ENCODE data around the gene GRWD1. TPM values are rescaled to one million over a fixed set of nuclear protein-coding genes. Genes with fewer than 3 reads are reported as not detected.

GRWD1 gene
- total RNA-seq, 1 experiment from 2014 or later, result 64.8 TPM

DNA sequence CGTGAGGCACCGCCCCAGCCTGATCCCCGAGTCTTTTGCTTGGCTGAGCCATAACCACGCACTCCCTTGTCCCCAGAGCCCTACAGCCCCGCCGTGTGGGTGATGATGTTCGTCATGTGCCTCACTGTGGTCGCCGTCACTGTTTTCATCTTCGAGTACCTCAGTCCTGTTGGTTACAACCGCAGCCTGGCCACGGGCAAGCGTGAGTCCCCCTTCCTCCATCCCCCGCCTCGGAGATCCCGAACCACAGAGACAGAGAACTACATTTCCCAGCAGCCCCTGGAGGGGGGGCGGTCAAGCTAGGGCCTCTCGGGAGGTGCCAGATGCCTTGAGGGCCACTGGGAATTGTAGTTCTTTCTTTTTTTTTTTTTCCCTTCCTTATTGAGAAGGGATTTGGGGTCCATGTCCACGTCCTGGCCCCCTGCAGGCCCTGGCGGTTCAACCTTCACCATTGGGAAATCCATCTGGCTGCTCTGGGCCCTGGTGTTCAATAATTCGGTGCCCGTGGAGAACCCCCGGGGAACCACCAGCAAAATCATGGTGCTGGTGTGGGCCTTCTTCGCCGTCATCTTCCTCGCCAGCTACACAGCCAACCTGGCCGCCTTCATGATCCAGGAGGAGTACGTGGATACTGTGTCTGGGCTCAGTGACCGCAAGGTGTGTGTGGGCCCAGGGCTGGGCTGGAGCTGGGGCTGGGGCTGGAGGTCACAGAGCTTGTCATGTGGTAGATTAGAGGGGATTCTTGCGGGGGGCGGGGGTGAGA is 26.4 kb upstream of the GRWD1 start:
- Histone ChIP-seq H3K9me2 (ENCODE audit: insufficient read depth) (no peaks in the 10 kb centered on the region), H3K27ac (ENCODE audit: low read depth, low read length) (no peak overlapping the region), H2AFZ (ENCODE audit: low read depth, low read length, poor library complexity, severe bottlenecking) (no peak overlapping the region), H3K9me3 (ENCODE audit: control insufficient read depth in 1 of 2, insufficient read depth in 1 of 2, low read depth in 1 of 2, low read length in 2 of 2) (no peaks in the 10 kb centered on the region), H3K4me2 (ENCODE audit: low read length) (no peak overlapping the region), H3K4me3 (replicated peaks in 1 of 2; ENCODE audit: low read depth in 1 of 2, low read length in 2 of 2) (no peak overlapping the region), H3K27me3 (ENCODE audit: insufficient read depth, low read length) (no peaks in the 10 kb centered on the region), H3K9ac (ENCODE audit: low read length) (no peak overlapping the region), H3K36me3 (ENCODE audit: control insufficient read depth in 1 of 2, insufficient read depth in 2 of 2, low read length in 2 of 2) (peaks cover 18 to 20% of the 10 kb centered on the region in 2 experiments), H3K4me1 (ENCODE audit: control insufficient read depth in 1 of 2, insufficient read depth in 2 of 2, low read length in 2 of 2) (peaks cover 0 to 18% of the 10 kb centered on the region in 2 experiments; a peak in 3 of 4 replicates), H3K79me2 (ENCODE audit: insufficient read depth, low read length) (no peaks in the 10 kb centered on the region), H4K20me1 (ENCODE audit: insufficient read depth) (no peaks in the 10 kb centered on the region)
- CTCF ChIA-PET, result interaction anchor here (0.6 kb wide), 1 partner anchor 32 kb away, joined by 4 read pairs; no protein-coding TSS in a partner anchor
- no TSS peak for BruUV-seq (replicated peaks)
- intact Hi-C loops (cut with micrococcal nuclease), result no loop called here
- RAD21 ChIA-PET (ENCODE audit: low non-redundant PET in 1 of 2, low total read pairs in 2 of 2, uncharacterized antibody in 2 of 2, unreplicated experiment in 2 of 2), result interaction anchor here in 1 of 2 experiments (0.5 kb wide), 1 partner anchor 149 kb away, joined by 4 read pairs; no protein-coding TSS in a partner anchor
- no peak for ATAC-seq
- TF ChIP-seq ZNF274 (IDR thresholded peaks at IDR 0.05; ENCODE audit: low read depth, low read length) (no peak), EZH2 (IDR thresholded peaks at IDR 0.05) (no peak), SIN3A (IDR thresholded peaks at IDR 0.05; ENCODE audit: low read depth) (no peak), FOSL1 (IDR thresholded peaks at IDR 0.05; ENCODE audit: low read depth) (no peak), ELF1 (IDR thresholded peaks at IDR 0.05; ENCODE audit: borderline replicate concordance, low read depth) (no peak), SP1 (IDR thresholded peaks at IDR 0.05; ENCODE audit: low read depth) (no peak), RAD21 (IDR thresholded peaks at IDR 0.05; ENCODE audit: low read depth) (no peak), JUND (IDR thresholded peaks at IDR 0.05) (no peak), POLR2A (IDR thresholded peaks at IDR 0.05; ENCODE audit: borderline replicate concordance, extremely low read depth, insufficient read depth, insufficient read length) (no peak), EGR1 (IDR thresholded peaks at IDR 0.05; ENCODE audit: low read depth) (no peak), POLR2AphosphoS5 (IDR thresholded peaks at IDR 0.05; ENCODE audit: low read depth, low read length) (no peak), YY1 (IDR thresholded peaks at IDR 0.05; ENCODE audit: extremely low read depth, insufficient replicate concordance, low read depth, low read length) (no peak), TCF7L2 (IDR thresholded peaks at IDR 0.05; ENCODE audit: borderline replicate concordance, extremely low read depth, insufficient read depth, insufficient read length) (no peak), CBX3 (IDR thresholded peaks at IDR 0.05; ENCODE audit: low read depth) (no peak)
- TF ChIP-seq, protein P1, sequence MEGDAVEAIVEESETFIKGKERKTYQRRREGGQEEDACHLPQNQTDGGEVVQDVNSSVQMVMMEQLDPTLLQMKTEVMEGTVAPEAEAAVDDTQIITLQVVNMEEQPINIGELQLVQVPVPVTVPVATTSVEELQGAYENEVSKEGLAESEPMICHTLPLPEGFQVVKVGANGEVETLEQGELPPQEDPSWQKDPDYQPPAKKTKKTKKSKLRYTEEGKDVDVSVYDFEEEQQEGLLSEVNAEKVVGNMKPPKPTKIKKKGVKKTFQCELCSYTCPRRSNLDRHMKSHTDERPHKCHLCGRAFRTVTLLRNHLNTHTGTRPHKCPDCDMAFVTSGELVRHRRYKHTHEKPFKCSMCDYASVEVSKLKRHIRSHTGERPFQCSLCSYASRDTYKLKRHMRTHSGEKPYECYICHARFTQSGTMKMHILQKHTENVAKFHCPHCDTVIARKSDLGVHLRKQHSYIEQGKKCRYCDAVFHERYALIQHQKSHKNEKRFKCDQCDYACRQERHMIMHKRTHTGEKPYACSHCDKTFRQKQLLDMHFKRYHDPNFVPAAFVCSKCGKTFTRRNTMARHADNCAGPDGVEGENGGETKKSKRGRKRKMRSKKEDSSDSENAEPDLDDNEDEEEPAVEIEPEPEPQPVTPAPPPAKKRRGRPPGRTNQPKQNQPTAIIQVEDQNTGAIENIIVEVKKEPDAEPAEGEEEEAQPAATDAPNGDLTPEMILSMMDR (IDR thresholded peaks at IDR 0.05 in 2 of 3, conservative IDR thresholded peaks at IDR 0.05 in 1 of 3; ENCODE audit: borderline replicate concordance in 1 of 3, insufficient read depth in 1 of 3, low read depth in 2 of 3, low read length in 2 of 3), result no peak
- TF ChIP-seq, protein P2, sequence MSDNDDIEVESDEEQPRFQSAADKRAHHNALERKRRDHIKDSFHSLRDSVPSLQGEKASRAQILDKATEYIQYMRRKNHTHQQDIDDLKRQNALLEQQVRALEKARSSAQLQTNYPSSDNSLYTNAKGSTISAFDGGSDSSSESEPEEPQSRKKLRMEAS (IDR thresholded peaks at IDR 0.05), result no peak
- TF ChIP-seq, protein P3, sequence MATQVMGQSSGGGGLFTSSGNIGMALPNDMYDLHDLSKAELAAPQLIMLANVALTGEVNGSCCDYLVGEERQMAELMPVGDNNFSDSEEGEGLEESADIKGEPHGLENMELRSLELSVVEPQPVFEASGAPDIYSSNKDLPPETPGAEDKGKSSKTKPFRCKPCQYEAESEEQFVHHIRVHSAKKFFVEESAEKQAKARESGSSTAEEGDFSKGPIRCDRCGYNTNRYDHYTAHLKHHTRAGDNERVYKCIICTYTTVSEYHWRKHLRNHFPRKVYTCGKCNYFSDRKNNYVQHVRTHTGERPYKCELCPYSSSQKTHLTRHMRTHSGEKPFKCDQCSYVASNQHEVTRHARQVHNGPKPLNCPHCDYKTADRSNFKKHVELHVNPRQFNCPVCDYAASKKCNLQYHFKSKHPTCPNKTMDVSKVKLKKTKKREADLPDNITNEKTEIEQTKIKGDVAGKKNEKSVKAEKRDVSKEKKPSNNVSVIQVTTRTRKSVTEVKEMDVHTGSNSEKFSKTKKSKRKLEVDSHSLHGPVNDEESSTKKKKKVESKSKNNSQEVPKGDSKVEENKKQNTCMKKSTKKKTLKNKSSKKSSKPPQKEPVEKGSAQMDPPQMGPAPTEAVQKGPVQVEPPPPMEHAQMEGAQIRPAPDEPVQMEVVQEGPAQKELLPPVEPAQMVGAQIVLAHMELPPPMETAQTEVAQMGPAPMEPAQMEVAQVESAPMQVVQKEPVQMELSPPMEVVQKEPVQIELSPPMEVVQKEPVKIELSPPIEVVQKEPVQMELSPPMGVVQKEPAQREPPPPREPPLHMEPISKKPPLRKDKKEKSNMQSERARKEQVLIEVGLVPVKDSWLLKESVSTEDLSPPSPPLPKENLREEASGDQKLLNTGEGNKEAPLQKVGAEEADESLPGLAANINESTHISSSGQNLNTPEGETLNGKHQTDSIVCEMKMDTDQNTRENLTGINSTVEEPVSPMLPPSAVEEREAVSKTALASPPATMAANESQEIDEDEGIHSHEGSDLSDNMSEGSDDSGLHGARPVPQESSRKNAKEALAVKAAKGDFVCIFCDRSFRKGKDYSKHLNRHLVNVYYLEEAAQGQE (IDR thresholded peaks at IDR 0.05; ENCODE audit: low read depth), result no peak
- TF ChIP-seq, protein P4, sequence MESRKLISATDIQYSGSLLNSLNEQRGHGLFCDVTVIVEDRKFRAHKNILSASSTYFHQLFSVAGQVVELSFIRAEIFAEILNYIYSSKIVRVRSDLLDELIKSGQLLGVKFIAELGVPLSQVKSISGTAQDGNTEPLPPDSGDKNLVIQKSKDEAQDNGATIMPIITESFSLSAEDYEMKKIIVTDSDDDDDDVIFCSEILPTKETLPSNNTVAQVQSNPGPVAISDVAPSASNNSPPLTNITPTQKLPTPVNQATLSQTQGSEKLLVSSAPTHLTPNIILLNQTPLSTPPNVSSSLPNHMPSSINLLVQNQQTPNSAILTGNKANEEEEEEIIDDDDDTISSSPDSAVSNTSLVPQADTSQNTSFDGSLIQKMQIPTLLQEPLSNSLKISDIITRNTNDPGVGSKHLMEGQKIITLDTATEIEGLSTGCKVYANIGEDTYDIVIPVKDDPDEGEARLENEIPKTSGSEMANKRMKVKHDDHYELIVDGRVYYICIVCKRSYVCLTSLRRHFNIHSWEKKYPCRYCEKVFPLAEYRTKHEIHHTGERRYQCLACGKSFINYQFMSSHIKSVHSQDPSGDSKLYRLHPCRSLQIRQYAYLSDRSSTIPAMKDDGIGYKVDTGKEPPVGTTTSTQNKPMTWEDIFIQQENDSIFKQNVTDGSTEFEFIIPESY (IDR thresholded peaks at IDR 0.05; ENCODE audit: extremely low read depth, insufficient replicate concordance, low read length), result no peak
- POLR2A ChIA-PET, result interaction anchor here (0.6 kb wide), 1 partner anchor 18 kb away, joined by 4 read pairs; no protein-coding TSS in a partner anchor
- DNase-seq (ENCODE audit: low read depth, low spot score), result no peak
